Activated B cell treated with CpG ODN at 0.5 μM for 24 hours (primary cell): Measurements from ENCODE around the gene UBR4. TPM values are rescaled to one million over a fixed set of nuclear protein-coding genes. Genes with fewer than 3 reads are reported as not detected.
A peak's percentile ranks its signal among the peaks of the same experiment; 100 is the strongest.

ENCODE experiments used
- ATAC-seq: fragments of 200-7000 bp; cut with Tn5 transposase; one replicate; pipeline ENCODE4 v1.10.0; 2021; ENCODE audit warnings: low read depth, mild to moderate bottlenecking, moderate library complexity
- CTCF ChIA-PET: fragments of 350-600 bp; sonication (Branson Sonifier 250); formaldehyde crosslinking; loops from one replicate; lab custom pipeline; 2021; ENCODE audit warnings: antibody characterized with exemption; lab: Charles Lee
- POLR2A ChIA-PET: fragments of 350-600 bp; sonication (Branson Sonifier 250); formaldehyde crosslinking; loops from one replicate; lab custom pipeline; 2021; ENCODE audit warnings: antibody characterized with exemption; lab: Charles Lee
- DNase-seq: peaks from one replicate; pipeline ENCODE4 v3.0.0; 2022
- H3K27ac Mint-ChIP-seq: one replicate; pipeline ENCODE4 v1.8.0; 2020; ENCODE audit warnings: mixed read lengths
- H3K27me3 Mint-ChIP-seq: one replicate; pipeline ENCODE4 v1.8.0; 2021; ENCODE audit warnings: mixed read lengths
- H3K36me3 Mint-ChIP-seq: one replicate; pipeline ENCODE4 v1.8.0; 2021; ENCODE audit warnings: low read depth, mixed read lengths
- H3K4me1 Mint-ChIP-seq: one replicate; pipeline ENCODE4 v1.8.0; 2021; ENCODE audit warnings: mixed read lengths
- H3K4me3 Mint-ChIP-seq: one replicate; pipeline ENCODE4 v1.8.0; 2020; ENCODE audit warnings: mild to moderate bottlenecking, mixed read lengths
- H3K9me3 Mint-ChIP-seq: one replicate; pipeline ENCODE4 v1.8.0; 2020; ENCODE audit warnings: mixed read lengths
- intact Hi-C: fragments of 100-400 bp; cut with micrococcal nuclease; formaldehyde crosslinking; loops from one replicate; pipeline ENCODE4 v1.15.1; 2024
- total RNA-seq: library from RNA; stranded (reverse); gene quantifications from 2 replicates; pipeline ENCODE4 v1.2.3, GENCODE V29; 2022
- TF ChIP-seq, protein P1 (sequence below): fragments of 200-600 bp; IDR thresholded peaks from one replicate; pipeline ENCODE4 v1.8.0; 2022; ENCODE audit warnings: antibody characterized with exemption, mild to moderate bottlenecking

Gene UBR4
- total RNA-seq, 1 donor from 2014 or later, result 262 TPM

DNA sequence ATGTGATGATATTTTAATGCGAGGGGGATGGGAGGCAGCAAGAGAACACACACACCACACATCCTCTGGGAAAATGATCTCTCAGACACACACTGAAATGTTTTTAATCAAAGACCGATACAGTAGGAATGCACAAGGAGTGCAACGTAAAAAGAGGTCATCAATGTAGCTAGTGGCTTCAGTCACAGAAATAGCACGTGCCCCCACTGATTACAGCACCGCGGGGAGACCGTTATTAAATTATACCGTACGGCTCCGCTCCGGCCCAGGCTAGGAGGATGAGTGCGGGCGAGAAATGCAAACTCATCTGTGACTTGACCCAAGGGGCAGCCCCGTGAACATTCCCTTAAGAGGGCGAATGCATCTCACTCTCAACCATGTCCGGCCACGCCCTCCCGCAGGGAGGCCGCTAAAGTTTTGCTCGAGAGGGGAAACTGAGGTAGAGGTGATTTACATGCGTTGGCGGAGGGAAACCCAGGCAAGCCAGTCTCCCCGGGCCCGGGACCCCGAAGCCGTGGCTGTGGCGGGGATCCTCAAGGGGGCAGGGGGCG, 552 bp downstream of the UBR4 start:
- Mint-ChIP-seq H3K27ac (peak overlapping the region; percentile 96), H3K4me3 (peak overlapping the region; percentile 95), H3K9me3 (no peaks in the 10 kb centered on the region), H3K36me3 (peaks cover 52% of the 10 kb centered on the region), H3K27me3 (no peaks in the 10 kb centered on the region), H3K4me1 (peaks cover 63% of the 10 kb centered on the region)
- POLR2A ChIA-PET, result interaction anchor here (0.9 to 3.7 kb wide), 4 partner anchors 14 to 387 kb away, joined by 3 to 22 read pairs (median 4); partner anchors contain the start of genes EMC1 and MRTO4
- intact Hi-C loops, result no loop called here
- CTCF ChIA-PET, result no interaction called here
- ATAC-seq, result peak; percentile 69
- TF ChIP-seq, protein P1, sequence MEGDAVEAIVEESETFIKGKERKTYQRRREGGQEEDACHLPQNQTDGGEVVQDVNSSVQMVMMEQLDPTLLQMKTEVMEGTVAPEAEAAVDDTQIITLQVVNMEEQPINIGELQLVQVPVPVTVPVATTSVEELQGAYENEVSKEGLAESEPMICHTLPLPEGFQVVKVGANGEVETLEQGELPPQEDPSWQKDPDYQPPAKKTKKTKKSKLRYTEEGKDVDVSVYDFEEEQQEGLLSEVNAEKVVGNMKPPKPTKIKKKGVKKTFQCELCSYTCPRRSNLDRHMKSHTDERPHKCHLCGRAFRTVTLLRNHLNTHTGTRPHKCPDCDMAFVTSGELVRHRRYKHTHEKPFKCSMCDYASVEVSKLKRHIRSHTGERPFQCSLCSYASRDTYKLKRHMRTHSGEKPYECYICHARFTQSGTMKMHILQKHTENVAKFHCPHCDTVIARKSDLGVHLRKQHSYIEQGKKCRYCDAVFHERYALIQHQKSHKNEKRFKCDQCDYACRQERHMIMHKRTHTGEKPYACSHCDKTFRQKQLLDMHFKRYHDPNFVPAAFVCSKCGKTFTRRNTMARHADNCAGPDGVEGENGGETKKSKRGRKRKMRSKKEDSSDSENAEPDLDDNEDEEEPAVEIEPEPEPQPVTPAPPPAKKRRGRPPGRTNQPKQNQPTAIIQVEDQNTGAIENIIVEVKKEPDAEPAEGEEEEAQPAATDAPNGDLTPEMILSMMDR, result no peak
- no peak for DNase-seq

DNA sequence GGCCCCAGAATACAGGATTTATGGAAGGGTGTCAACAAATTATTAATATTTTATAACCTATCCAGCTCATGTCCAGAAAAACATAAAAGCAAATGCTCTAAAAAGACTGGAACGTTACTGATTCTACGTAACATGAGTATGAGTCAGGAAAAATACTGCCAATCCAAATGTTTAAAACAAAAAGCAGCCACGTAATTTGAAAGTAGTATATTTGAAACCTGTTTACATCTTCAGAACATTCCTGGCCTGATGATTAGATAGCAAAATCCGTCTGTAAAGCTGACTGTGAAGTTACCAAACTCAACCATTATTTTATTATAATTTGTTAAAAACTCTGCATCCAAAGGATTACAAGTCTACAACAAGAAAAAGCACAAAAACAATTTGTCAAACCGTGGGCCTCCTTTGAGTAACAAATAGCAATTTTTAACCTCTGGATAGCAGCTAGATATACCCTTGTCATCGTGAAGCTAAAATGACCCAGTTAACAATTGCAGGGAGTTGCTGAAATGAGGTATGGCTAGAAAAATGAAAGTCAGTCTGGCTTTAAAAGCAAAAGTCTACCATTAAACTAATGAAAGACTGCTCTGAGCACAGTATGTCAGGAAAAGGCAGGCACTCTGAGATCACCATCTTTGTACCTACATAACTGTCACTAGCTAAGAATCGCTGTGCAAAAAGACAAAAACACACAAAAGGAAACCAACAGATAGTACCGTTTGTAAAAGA, 1.2 kb downstream of the UBR4 start:
- peaks cover 67% of the 10 kb centered on the region for H3K4me1 Mint-ChIP-seq
- CTCF ChIA-PET, result no interaction called here
- intact Hi-C loops, result no loop called here
- TF ChIP-seq, protein P1, result no peak
- ATAC-seq (no peak), DNase-seq (no peak)
- peaks cover 50% of the 10 kb centered on the region for H3K36me3 Mint-ChIP-seq
- H3K9me3 Mint-ChIP-seq, result no peaks in the 10 kb centered on the region
- no peaks in the 10 kb centered on the region for H3K27me3 Mint-ChIP-seq
- H3K27ac Mint-ChIP-seq, result peak overlapping the region; percentile 96
- peak overlapping the region; percentile 95 for H3K4me3 Mint-ChIP-seq
- POLR2A ChIA-PET, result interaction anchor here (0.7 to 3.7 kb wide), 5 partner anchors 10 to 43 kb away, joined by 3 to 22 read pairs (median 4); partner anchors contain the start of genes EMC1 and MRTO4

DNA sequence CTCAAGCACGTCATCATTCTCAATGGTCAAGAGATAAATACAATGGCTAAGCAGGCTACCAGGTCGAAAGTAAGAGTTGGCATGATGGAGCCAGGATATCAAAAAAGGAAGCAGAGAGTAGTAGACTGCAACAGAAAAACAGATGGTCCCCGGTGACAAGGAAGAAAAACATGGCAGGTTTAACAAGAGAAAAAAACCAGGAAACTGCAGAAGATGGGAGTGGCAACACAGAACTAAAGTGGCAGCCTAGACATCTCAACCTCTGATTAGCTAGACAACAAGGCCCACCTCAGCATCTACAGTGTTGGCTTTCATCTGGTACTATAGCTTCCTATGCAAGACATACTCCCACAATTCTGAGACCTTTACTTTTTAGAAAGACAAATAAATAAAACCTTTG, 3.1 kb downstream of the UBR4 start:
- Mint-ChIP-seq H3K4me3 (no peak overlapping the region), H3K27me3 (no peaks in the 10 kb centered on the region), H3K9me3 (no peaks in the 10 kb centered on the region), H3K36me3 (peaks cover 41% of the 10 kb centered on the region), H3K4me1 (peaks cover 74% of the 10 kb centered on the region), H3K27ac (no peak overlapping the region)
- ATAC-seq (no peak), DNase-seq (no peak)
- intact Hi-C loops, result no loop called here
- ChIA-PET CTCF (no interaction called here), POLR2A (no interaction called here)
- TF ChIP-seq, protein P1, result no peak

DNA sequence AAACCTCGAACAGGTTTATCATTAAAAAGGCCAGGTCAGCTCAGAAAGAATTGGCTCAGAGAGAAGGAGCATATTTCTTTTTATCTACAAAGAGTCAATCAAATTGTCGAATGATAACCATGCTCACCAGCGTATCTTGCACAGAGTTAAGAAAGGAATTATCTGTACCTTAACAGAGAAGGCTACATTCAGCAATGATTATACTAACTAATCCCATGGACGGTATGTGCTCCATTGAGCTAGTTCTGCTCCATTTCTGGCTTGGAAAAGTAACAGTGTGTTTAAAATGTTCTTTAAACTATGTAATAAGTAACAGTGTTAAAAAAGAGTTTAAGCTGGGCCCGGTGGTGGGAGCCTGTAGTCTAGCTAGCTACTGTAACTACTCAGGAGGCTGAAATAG, 4.2 kb downstream of the UBR4 start:
- H3K27me3 Mint-ChIP-seq, result no peaks in the 10 kb centered on the region
- no peak for DNase-seq
- peaks cover 71% of the 10 kb centered on the region for H3K4me1 Mint-ChIP-seq
- H3K36me3 Mint-ChIP-seq, result peaks cover 50% of the 10 kb centered on the region
- H3K27ac Mint-ChIP-seq, result no peak overlapping the region
- ChIA-PET CTCF (no interaction called here), POLR2A (interaction anchor here (0.7 kb wide), 1 partner anchor 452 kb away, joined by 3 read pairs; no protein-coding TSS in a partner anchor)
- no peaks in the 10 kb centered on the region for H3K9me3 Mint-ChIP-seq
- no peak overlapping the region for H3K4me3 Mint-ChIP-seq
- TF ChIP-seq, protein P1, result no peak
- intact Hi-C loops, result no loop called here
- ATAC-seq, result no peak

DNA sequence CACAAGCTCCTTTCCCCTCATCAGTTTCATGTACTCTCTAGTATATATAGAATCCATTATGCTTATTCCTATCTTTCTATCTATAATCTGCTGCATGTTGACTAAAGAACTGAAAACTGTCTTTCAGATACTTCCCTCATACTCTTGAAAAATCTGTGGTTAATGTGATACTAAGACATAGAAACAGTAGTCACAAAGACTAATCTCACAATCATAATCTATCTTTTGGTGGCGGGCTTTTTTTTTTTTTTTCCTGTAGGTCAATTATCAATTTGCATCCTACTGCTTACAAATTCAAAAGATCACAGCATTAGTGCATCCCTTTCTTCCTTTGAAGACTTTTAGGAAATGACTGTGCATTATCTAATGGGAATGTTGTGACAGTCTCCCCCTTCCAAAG, 4.7 kb downstream of the UBR4 start:
- peaks cover 50% of the 10 kb centered on the region for H3K36me3 Mint-ChIP-seq
- TF ChIP-seq, protein P1, result no peak
- DNase-seq (no peak), ATAC-seq (no peak)
- H3K27me3 Mint-ChIP-seq, result no peaks in the 10 kb centered on the region
- H3K27ac Mint-ChIP-seq, result no peak overlapping the region
- no peaks in the 10 kb centered on the region for H3K9me3 Mint-ChIP-seq
- ChIA-PET CTCF (no interaction called here), POLR2A (interaction anchor here (0.7 kb wide), 1 partner anchor 453 kb away, joined by 3 read pairs; no protein-coding TSS in a partner anchor)
- H3K4me1 Mint-ChIP-seq, result peaks cover 66% of the 10 kb centered on the region
- intact Hi-C loops, result no loop called here
- no peak overlapping the region for H3K4me3 Mint-ChIP-seq
